Glutamatergic neuron (in vitro differentiated cells): ENCODE data around the gene PKD2. TPM values are rescaled to one million over a fixed set of nuclear protein-coding genes. Genes with fewer than 3 reads are reported as not detected.

Experiments
- DNase-seq: peaks from one replicate; pipeline ENCODE4 v3.0.0; 2022
- H3K27ac Mint-ChIP-seq: one replicate; pipeline ENCODE4 v1.8.0; 2020; ENCODE audit warnings: mild to moderate bottlenecking, mixed read lengths, inconsistent platforms; ENCODE audit not compliant: unreplicated experiment
- H3K27me3 Mint-ChIP-seq: one replicate; pipeline ENCODE4 v1.8.0; 2020; ENCODE audit warnings: mild to moderate bottlenecking, moderate library complexity, mixed read lengths, inconsistent platforms; ENCODE audit not compliant: unreplicated experiment
- H3K36me3 Mint-ChIP-seq: one replicate; pipeline ENCODE4 v1.8.0; 2020; ENCODE audit warnings: mild to moderate bottlenecking, mixed read lengths, inconsistent platforms; ENCODE audit not compliant: unreplicated experiment
- H3K4me1 Mint-ChIP-seq: one replicate; pipeline ENCODE4 v1.8.0; 2020; ENCODE audit warnings: mild to moderate bottlenecking, low read depth, mixed read lengths, inconsistent platforms; ENCODE audit not compliant: unreplicated experiment
- H3K4me3 Mint-ChIP-seq: one replicate; pipeline ENCODE4 v1.8.0; 2020; ENCODE audit warnings: mild to moderate bottlenecking, mixed read lengths, inconsistent platforms; ENCODE audit not compliant: unreplicated experiment
- H3K9me3 Mint-ChIP-seq: one replicate; pipeline ENCODE4 v1.8.0; 2020; ENCODE audit warnings: mild to moderate bottlenecking, moderate library complexity, mixed read lengths, inconsistent platforms; ENCODE audit not compliant: unreplicated experiment
- CTCF ChIP-seq: fragments of 200-600 bp; sonication (generic); IDR thresholded peaks from one replicate; pipeline ENCODE4 v1.5.0; 2021; ENCODE audit not compliant: partially characterized antibody, unreplicated experiment
- total RNA-seq: library from RNA; stranded (reverse); fragmentation: NEBNext Ultra II Directional; extraction: Animal tissue kit (Norgen Biotek cat#: 25700); gene quantifications from one replicate; pipeline ENCODE4 v1.2.1, GENCODE V29; 2021; ENCODE audit not compliant: unreplicated experiment

The PKD2 gene
- total RNA-seq, 1 donor from 2014 or later = 20.7 TPM

GRCh38 chr4:87975466-87975865 is 32.0 kb upstream of the PKD2 start, which contains the start of gene SPP1:
TSS of gene SPP1 (plus strand) at chr4:87975714. CDS start at chr4:87976896, 1,182 bp downstream.
- Mint-ChIP-seq H3K36me3 (no peaks in the 10 kb centered on the region), H3K27ac (peak within 1 kb of the TSS; percentile 30), H3K27me3 (no peaks in the 10 kb centered on the region), H3K4me3 (peak within 1 kb of the TSS; percentile 53), H3K4me1 (peaks cover 8% of the 10 kb centered on the region), H3K9me3 (no peaks in the 10 kb centered on the region)
- DNase-seq = peak; percentile 51
- TF ChIP-seq CTCF = no peak

GRCh38 chr4:87977521-87978278 is 29.7 kb upstream of the PKD2 start:
- Mint-ChIP-seq H3K4me3 (no peak overlapping the region), H3K27me3 (no peaks in the 10 kb centered on the region), H3K27ac (no peak overlapping the region), H3K36me3 (no peaks in the 10 kb centered on the region), H3K9me3 (no peaks in the 10 kb centered on the region), H3K4me1 (peaks cover 8% of the 10 kb centered on the region)
- DNase-seq = no peak
- TF ChIP-seq CTCF = no peak

- no peak overlapping the region for H3K27ac Mint-ChIP-seq
These were observed 28.8 kb upstream of the PKD2 start for GRCh38 chr4:87978681-87979080.

GRCh38 chr4:87979810-87980209 is 27.6 kb upstream of the PKD2 start:
- H3K9me3 Mint-ChIP-seq = no peaks in the 10 kb centered on the region
- H3K27ac Mint-ChIP-seq = no peak overlapping the region
- H3K4me1 Mint-ChIP-seq = peaks cover 5% of the 10 kb centered on the region
- H3K36me3 Mint-ChIP-seq = no peaks in the 10 kb centered on the region
- H3K27me3 Mint-ChIP-seq = no peaks in the 10 kb centered on the region
- H3K4me3 Mint-ChIP-seq = no peak overlapping the region
- no peak for TF ChIP-seq CTCF
- DNase-seq = no peak

More at GRCh38 chr4:87978681-87979080, 28.8 kb upstream of the PKD2 start:
- no peaks in the 10 kb centered on the region for H3K36me3 Mint-ChIP-seq
- no peak for TF ChIP-seq CTCF
- no peak for DNase-seq
- no peaks in the 10 kb centered on the region for H3K9me3 Mint-ChIP-seq
- no peak overlapping the region for H3K4me3 Mint-ChIP-seq
- H3K27me3 Mint-ChIP-seq = no peaks in the 10 kb centered on the region
- H3K4me1 Mint-ChIP-seq = peaks cover 5% of the 10 kb centered on the region

- Mint-ChIP-seq H3K4me3 (no peak overlapping the region), H3K4me1 (no peaks in the 10 kb centered on the region), H3K27me3 (no peaks in the 10 kb centered on the region), H3K27ac (no peak overlapping the region), H3K9me3 (no peaks in the 10 kb centered on the region), H3K36me3 (no peaks in the 10 kb centered on the region)
- DNase-seq = no peak
- TF ChIP-seq CTCF = no peak
These were observed 25.9 kb upstream of the PKD2 start for GRCh38 chr4:87981486-87981885.
